GM21390 (cell line): ENCODE data around the gene SLX9.

ENCODE experiments used
- ATAC-seq: cut with Tn5 transposase; IDR thresholded peaks from one replicate; pipeline ENCODE4 v1.9.1; 2021; ENCODE audit not compliant: unreplicated experiment

SLX9 gene

GRCh38 chr21:44999428-44999971, 59.7 kb downstream of the SLX9 start:
- no peak for ATAC-seq

- ATAC-seq: no peak
Measured at GRCh38 chr21:44999972-45000636, 60.3 kb downstream of the SLX9 start.

GRCh38 chr21:45000637-45001133, 60.9 kb downstream of the SLX9 start:
- ATAC-seq: no peak

- no peak for ATAC-seq
Measured at GRCh38 chr21:45001134-45002095, 61.6 kb downstream of the SLX9 start.

- ATAC-seq: no peak
Measured at GRCh38 chr21:45002381-45003204, 62.8 kb downstream of the SLX9 start.

GRCh38 chr21:45003331-45004058, 63.7 kb downstream of the SLX9 start:
- ATAC-seq: no peak

GRCh38 chr21:45004059-45004422, 64.2 kb downstream of the SLX9 start:
- no peak for ATAC-seq

GRCh38 chr21:45004481-45005247, 64.8 kb downstream of the SLX9 start:
- ATAC-seq: no peak

- ATAC-seq: no peak
Measured at GRCh38 chr21:45006536-45007095, 66.8 kb downstream of the SLX9 start.

- no peak for ATAC-seq
Measured at GRCh38 chr21:45009616-45010015, 69.8 kb downstream of the SLX9 start.

GRCh38 chr21:45010096-45010495, 70.3 kb downstream of the SLX9 start:
- no peak for ATAC-seq

GRCh38 chr21:45010860-45011259, 71.0 kb downstream of the SLX9 start:
- ATAC-seq: no peak

- no peak for ATAC-seq
Measured at GRCh38 chr21:45011426-45011825, 71.6 kb downstream of the SLX9 start.

- no peak for ATAC-seq
Measured at GRCh38 chr21:45011911-45012661, 72.3 kb downstream of the SLX9 start.

GRCh38 chr21:45012662-45013259, 72.9 kb downstream of the SLX9 start:
- ATAC-seq: no peak

GRCh38 chr21:45013260-45013841, 73.5 kb downstream of the SLX9 start:
- no peak for ATAC-seq

GRCh38 chr21:45014747-45015468, 75.1 kb downstream of the SLX9 start:
- ATAC-seq: no peak
